ENCODE data around the gene MINAR1. TPM values are rescaled to one million over a fixed set of nuclear protein-coding genes. Genes with fewer than 3 reads are reported as not detected.

MINAR1 gene
- total and polyA plus RNA-seq, 2 of the 13 experiments (the other 11 are each of a cell fraction or from before 2014, with no cell fraction given): 0.15 to 0.16 TPM

DNA sequence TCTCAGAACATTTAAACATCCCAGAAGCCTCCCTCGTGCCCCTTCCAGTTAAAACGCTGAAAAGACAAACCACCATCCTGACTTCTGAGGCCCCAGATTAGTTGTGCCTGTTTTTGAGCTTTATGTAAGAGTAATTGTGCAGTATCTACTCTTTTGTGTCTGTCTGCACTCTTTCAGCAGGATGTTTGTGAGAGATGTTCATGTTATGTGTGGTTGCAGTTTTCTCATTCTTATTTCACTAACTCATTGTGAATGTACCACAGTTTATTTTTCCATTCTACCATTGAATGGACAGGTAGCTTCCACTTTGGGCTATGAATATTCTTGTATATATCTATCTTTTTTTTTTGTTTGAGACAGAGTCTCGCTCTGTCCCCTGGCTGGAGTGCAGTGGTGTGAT lies 40.3 kb downstream of the MINAR1 start (continued):
- TF ChIP-seq, protein P1, sequence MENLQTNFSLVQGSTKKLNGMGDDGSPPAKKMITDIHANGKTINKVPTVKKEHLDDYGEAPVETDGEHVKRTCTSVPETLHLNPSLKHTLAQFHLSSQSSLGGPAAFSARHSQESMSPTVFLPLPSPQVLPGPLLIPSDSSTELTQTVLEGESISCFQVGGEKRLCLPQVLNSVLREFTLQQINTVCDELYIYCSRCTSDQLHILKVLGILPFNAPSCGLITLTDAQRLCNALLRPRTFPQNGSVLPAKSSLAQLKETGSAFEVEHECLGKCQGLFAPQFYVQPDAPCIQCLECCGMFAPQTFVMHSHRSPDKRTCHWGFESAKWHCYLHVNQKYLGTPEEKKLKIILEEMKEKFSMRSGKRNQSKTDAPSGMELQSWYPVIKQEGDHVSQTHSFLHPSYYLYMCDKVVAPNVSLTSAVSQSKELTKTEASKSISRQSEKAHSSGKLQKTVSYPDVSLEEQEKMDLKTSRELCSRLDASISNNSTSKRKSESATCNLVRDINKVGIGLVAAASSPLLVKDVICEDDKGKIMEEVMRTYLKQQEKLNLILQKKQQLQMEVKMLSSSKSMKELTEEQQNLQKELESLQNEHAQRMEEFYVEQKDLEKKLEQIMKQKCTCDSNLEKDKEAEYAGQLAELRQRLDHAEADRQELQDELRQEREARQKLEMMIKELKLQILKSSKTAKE (CRISPR knock-in tag; IDR thresholded peaks at IDR 0.05; ENCODE audit: borderline replicate concordance): no peak
- TF ChIP-seq TBL1XR1 (IDR thresholded peaks at IDR 0.05; ENCODE audit: borderline replicate concordance, low read length, partially characterized antibody) (no peak), SKI (IDR thresholded peaks at IDR 0.05; ENCODE audit: partially characterized antibody) (no peak), RFX5 (IDR thresholded peaks at IDR 0.05; ENCODE audit: low read depth, low read length) (no peak)
- TF ChIP-seq, protein P2, sequence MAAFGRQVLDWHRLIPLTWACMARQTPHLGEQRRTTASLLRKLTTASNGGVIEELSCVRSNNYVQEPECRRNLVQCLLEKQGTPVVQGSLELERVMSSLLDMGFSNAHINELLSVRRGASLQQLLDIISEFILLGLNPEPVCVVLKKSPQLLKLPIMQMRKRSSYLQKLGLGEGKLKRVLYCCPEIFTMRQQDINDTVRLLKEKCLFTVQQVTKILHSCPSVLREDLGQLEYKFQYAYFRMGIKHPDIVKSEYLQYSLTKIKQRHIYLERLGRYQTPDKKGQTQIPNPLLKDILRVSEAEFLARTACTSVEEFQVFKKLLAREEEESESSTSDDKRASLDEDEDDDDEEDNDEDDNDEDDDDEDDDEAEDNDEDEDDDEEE (CRISPR knock-in tag; IDR thresholded peaks at IDR 0.05): no peak

- WGBS (ENCODE audit: low lambda C conversion rate): 0% methylated on average over 1 of the region's 1 CpG
- no peak for DNase-seq (ENCODE audit: low spot score)
- FAIRE-seq: no peak
- H3K79me2 ChIP-seq (ENCODE audit: insufficient read depth, low read length): no peaks in the 10 kb centered on the region
- in situ Hi-C loops (cut with HindIII; ENCODE audit: extremely low pct_ligation_motif_present, low pct_unique_long_range_greater_than_20kb): no loop called here
- no peaks in the 10 kb centered on the region for H4K20me1 ChIP-seq (ENCODE audit: insufficient read depth, low read length)
- TF ChIP-seq ZNF230 (CRISPR knock-in tag; IDR thresholded peaks at IDR 0.05) (no peak), GATAD1 (CRISPR knock-in tag; IDR thresholded peaks at IDR 0.05) (no peak), ZNF687 (CRISPR knock-in tag; IDR thresholded peaks at IDR 0.05) (no peak), E2F2 (CRISPR knock-in tag; IDR thresholded peaks at IDR 0.05; ENCODE audit: borderline replicate concordance) (no peak), ETS1 (CRISPR knock-in tag; IDR thresholded peaks at IDR 0.05) (no peak), ZNF33A (CRISPR knock-in tag; IDR thresholded peaks at IDR 0.05; ENCODE audit: borderline replicate concordance) (no peak), ZNF549 (CRISPR knock-in tag; IDR thresholded peaks at IDR 0.05) (no peak)
- TF ChIP-seq, protein P3, sequence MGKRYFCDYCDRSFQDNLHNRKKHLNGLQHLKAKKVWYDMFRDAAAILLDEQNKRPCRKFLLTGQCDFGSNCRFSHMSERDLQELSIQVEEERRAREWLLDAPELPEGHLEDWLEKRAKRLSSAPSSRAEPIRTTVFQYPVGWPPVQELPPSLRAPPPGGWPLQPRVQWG (CRISPR knock-in tag; IDR thresholded peaks at IDR 0.05; ENCODE audit: borderline replicate concordance, low read depth): no peak
- no peaks in the 10 kb centered on the region for H3K36me3 ChIP-seq (replicated peaks in 1 of 2; ENCODE audit: control insufficient read depth in 1 of 2, insufficient read depth in 2 of 2, low read length in 2 of 2)
- H3K9me3 ChIP-seq (ENCODE audit: low read length): no peaks in the 10 kb centered on the region
- no peaks in the 10 kb centered on the region for H3K4me1 ChIP-seq (ENCODE audit: insufficient read depth, low read length)
- intact Hi-C loops (cut with micrococcal nuclease; ENCODE audit: unreplicated experiment): no loop called here
- POLR2A ChIA-PET: no interaction called here
- no peak overlapping the region for H3K4me2 ChIP-seq (ENCODE audit: low read depth, low read length)
- H3K27me3 ChIP-seq (ENCODE audit: control insufficient read depth in 1 of 2, insufficient read depth in 2 of 2, low read length in 2 of 2): 0 out of 5 replicates have a peak, but pooled peaks cover 0 to 7% of the 10 kb centered on the region in 2 experiments
- H2AFZ ChIP-seq (ENCODE audit: low read length): no peak overlapping the region
- no peak overlapping the region for H3K27ac ChIP-seq (ENCODE audit: extremely low read length, insufficient read depth, low read length)
- no peak overlapping the region for H3K4me3 ChIP-seq (replicated peaks in 1 of 3; ENCODE audit: insufficient read depth in 1 of 3, low read depth in 2 of 3, low read length in 3 of 3)
- H3K9ac ChIP-seq (ENCODE audit: insufficient read depth, low read depth, low read length): no peak overlapping the region
- no TSS peak for BruUV-seq (replicated peaks)
- CTCF ChIA-PET (ENCODE audit: low intra/inter-chr PET ratio, low total read pairs): no interaction called here
- ATAC-seq: no peak
Measured at GRCh38 chr15:79474252-79474651, 42.1 kb downstream of the MINAR1 start.
